Cardiac muscle cell (in vitro differentiated cells and primary cell): Measurements from ENCODE around the gene EMILIN1. TPM values are rescaled to one million over a fixed set of nuclear protein-coding genes. Genes with fewer than 3 reads are reported as not detected.
"Not testable (repeated sequence)": the region's sequence is repeated elsewhere in the genome, so short reads cannot be mapped to it uniquely, and the experiment has no call there.

Experiments used
- DNase-seq, 2 donors: peaks; one replicate each; pipeline versions ENCODE4 v3.0.0 to v3.0.0-alpha.2; 2010 to 2017; ENCODE audit warnings: low read depth in 1 of 2, low spot score in 1 of 2
- H3K27ac ChIP-seq: fragments of 200-600 bp; sonication (generic); 2 replicates; pipeline ENCODE4 v1.5.1; 2016
- H3K27me3 ChIP-seq: fragments of 200-600 bp; sonication (generic); 2 replicates; pipeline ENCODE4 v1.6.0; 2016; ENCODE audit warnings: control low read depth
- H3K36me3 ChIP-seq: fragments of 200-600 bp; sonication (generic); 2 replicates; pipeline ENCODE4 v1.5.1; 2016; ENCODE audit warnings: control low read depth
- H3K4me1 ChIP-seq: fragments of 200-600 bp; sonication (generic); 2 replicates; pipeline ENCODE4 v1.8.1; 2017; ENCODE audit warnings: low read depth, mild to moderate bottlenecking, mixed run types
- H3K4me3 ChIP-seq: fragments of 200-600 bp; sonication (generic); 2 replicates; pipeline ENCODE4 v1.5.1; 2016; ENCODE audit warnings: mild to moderate bottlenecking
- H3K9me3 ChIP-seq: fragments of 200-600 bp; sonication (generic); 2 replicates; pipeline ENCODE4 v1.5.1; 2017; ENCODE audit warnings: low read depth, mild to moderate bottlenecking, control low read depth
- CTCF ChIP-seq: IDR thresholded peaks from 2 replicates; pipeline ENCODE4 v1.5.1; 2012; ENCODE audit warnings: low read depth, mild to moderate bottlenecking, low read length
- polyA plus RNA-seq: library from polyadenylated mRNA; unstranded; fragments of >200 nt; fragmentation: Nextera tagmentation; extraction: Ambion mirVana; gene quantifications from 2 replicates; pipeline ENCODE4 v1.2.1, GENCODE V29; 2016
- total RNA-seq: library from RNA; depleted of rRNA; stranded (reverse); fragments of >200 nt; gene quantifications from 2 replicates; pipeline ENCODE4 v1.2.3, GENCODE V29; 2016

EMILIN1 gene
- total and polyA plus RNA-seq, 2 experiments from 2014 or later, result 15.6 to 18.5 TPM

GRCh38 chr2:27115519-27115918 is 37.1 kb downstream of the EMILIN1 start:
- Histone ChIP-seq H3K9me3 (no peaks in the 10 kb centered on the region), H3K4me3 (no peak overlapping the region), H3K27ac (no peak overlapping the region), H3K36me3 (no peaks in the 10 kb centered on the region), H3K27me3 (peaks cover 52% of the 10 kb centered on the region), H3K4me1 (no peaks in the 10 kb centered on the region)
- no peak for TF ChIP-seq CTCF
- no peak for DNase-seq

GRCh38 chr2:27117995-27118524 is 39.6 kb downstream of the EMILIN1 start:
- DNase-seq, result no peak
- TF ChIP-seq CTCF, result no peak
- no peaks in the 10 kb centered on the region for H3K36me3 ChIP-seq
- peaks cover 78% of the 10 kb centered on the region for H3K27me3 ChIP-seq
- no peak overlapping the region for H3K27ac ChIP-seq
- H3K4me3 ChIP-seq, result peak overlapping the region; percentile 26
- H3K4me1 ChIP-seq, result no peaks in the 10 kb centered on the region
- H3K9me3 ChIP-seq, result no peaks in the 10 kb centered on the region

- Histone ChIP-seq H3K9me3 (no peaks in the 10 kb centered on the region), H3K36me3 (no peaks in the 10 kb centered on the region), H3K27ac (no peak within 1 kb of the TSS), H3K27me3 (peaks cover 82% of the 10 kb centered on the region), H3K4me3 (peak within 1 kb of the TSS; percentile 26), H3K4me1 (no peaks in the 10 kb centered on the region)
- TF ChIP-seq CTCF, result no peak
- DNase-seq, result peak; percentile 12 to 31
These were observed 40.3 kb downstream of the EMILIN1 start, which contains the start of gene CGREF1 for GRCh38 chr2:27118525-27119329. Gene CGREF1 (minus strand): TSS chr2:27119128. CDS start chr2:27104366, 14,762 bp downstream.

- H3K36me3 ChIP-seq, DNase-seq, H3K9me3 ChIP-seq, H3K27ac ChIP-seq, H3K4me1 ChIP-seq: not testable (repeated sequence)
- peaks cover 82% of the 10 kb centered on the region for H3K27me3 ChIP-seq
- peak overlapping the region; percentile 26 for H3K4me3 ChIP-seq
These were observed 40.9 kb downstream of the EMILIN1 start for GRCh38 chr2:27119330-27119670.

GRCh38 chr2:27121906-27122305 is 43.5 kb downstream of the EMILIN1 start:
- H3K4me3 ChIP-seq, result no peak overlapping the region
- H3K4me1 ChIP-seq, result no peaks in the 10 kb centered on the region
- DNase-seq, result no peak
- no peak for TF ChIP-seq CTCF
- H3K36me3 ChIP-seq, result no peaks in the 10 kb centered on the region
- no peaks in the 10 kb centered on the region for H3K9me3 ChIP-seq
- H3K27me3 ChIP-seq, result peaks cover 66% of the 10 kb centered on the region
- H3K27ac ChIP-seq, result no peak overlapping the region

- no peak for TF ChIP-seq CTCF
- Histone ChIP-seq H3K27ac (no peak overlapping the region), H3K36me3 (no peaks in the 10 kb centered on the region), H3K4me3 (no peak overlapping the region), H3K27me3 (peaks cover 57% of the 10 kb centered on the region), H3K4me1 (no peaks in the 10 kb centered on the region), H3K9me3 (no peaks in the 10 kb centered on the region)
- DNase-seq, result no peak
These were observed 44.4 kb downstream of the EMILIN1 start for GRCh38 chr2:27122791-27123190.
